ENCODE results near the gene ILK.
A peak's percentile ranks its signal among the peaks of the same experiment; 100 is the strongest.

The ILK gene

GRCh38 chr11:6609502-6610015, 6.0 kb downstream of the ILK start:
- H3K4me1 ChIP-seq (ENCODE audit: insufficient read depth, low read length, severe bottlenecking) = peaks cover 49% of the 10 kb centered on the region
- H3K9me3 ChIP-seq (ENCODE audit: low read length) = no peaks in the 10 kb centered on the region
- no peaks in the 10 kb centered on the region for H4K20me1 ChIP-seq (ENCODE audit: insufficient read depth, low read length)
- no peaks in the 10 kb centered on the region for H3K9me2 ChIP-seq (ENCODE audit: low read depth, low read length)
- no peak overlapping the region for H3K4me3 ChIP-seq (ENCODE audit: low read depth, low read length, poor library complexity, severe bottlenecking)
- peaks cover 4% of the 10 kb centered on the region; the same call in 1 of the 2 replicates for H3F3A ChIP-seq (ENCODE audit: insufficient read depth, low read length)
- peaks cover 41% of the 10 kb centered on the region for H3K36me3 ChIP-seq (ENCODE audit: insufficient read depth, low read length)
- TF ChIP-seq EZH2 (IDR thresholded peaks at IDR 0.05; ENCODE audit: borderline replicate concordance, low read length) = no peak
- TF ChIP-seq, protein P1, sequence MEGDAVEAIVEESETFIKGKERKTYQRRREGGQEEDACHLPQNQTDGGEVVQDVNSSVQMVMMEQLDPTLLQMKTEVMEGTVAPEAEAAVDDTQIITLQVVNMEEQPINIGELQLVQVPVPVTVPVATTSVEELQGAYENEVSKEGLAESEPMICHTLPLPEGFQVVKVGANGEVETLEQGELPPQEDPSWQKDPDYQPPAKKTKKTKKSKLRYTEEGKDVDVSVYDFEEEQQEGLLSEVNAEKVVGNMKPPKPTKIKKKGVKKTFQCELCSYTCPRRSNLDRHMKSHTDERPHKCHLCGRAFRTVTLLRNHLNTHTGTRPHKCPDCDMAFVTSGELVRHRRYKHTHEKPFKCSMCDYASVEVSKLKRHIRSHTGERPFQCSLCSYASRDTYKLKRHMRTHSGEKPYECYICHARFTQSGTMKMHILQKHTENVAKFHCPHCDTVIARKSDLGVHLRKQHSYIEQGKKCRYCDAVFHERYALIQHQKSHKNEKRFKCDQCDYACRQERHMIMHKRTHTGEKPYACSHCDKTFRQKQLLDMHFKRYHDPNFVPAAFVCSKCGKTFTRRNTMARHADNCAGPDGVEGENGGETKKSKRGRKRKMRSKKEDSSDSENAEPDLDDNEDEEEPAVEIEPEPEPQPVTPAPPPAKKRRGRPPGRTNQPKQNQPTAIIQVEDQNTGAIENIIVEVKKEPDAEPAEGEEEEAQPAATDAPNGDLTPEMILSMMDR (IDR thresholded peaks at IDR 0.05; ENCODE audit: low read length) = no peak
- H3K9ac ChIP-seq (ENCODE audit: low read length) = no peak overlapping the region
- no peak overlapping the region for H3K27ac ChIP-seq (ENCODE audit: low read depth, low read length, poor library complexity, severe bottlenecking)
- H3K27me3 ChIP-seq (ENCODE audit: insufficient read depth, low read length) = no peaks in the 10 kb centered on the region
- H3K4me2 ChIP-seq (ENCODE audit: low read length) = no peak overlapping the region
- H2AFZ ChIP-seq (ENCODE audit: low read length) = no peak overlapping the region
- H3K79me2 ChIP-seq (ENCODE audit: insufficient read depth, low read length) = no peaks in the 10 kb centered on the region; the same call in 1 of the 2 replicates

- Histone ChIP-seq H3F3A (ENCODE audit: insufficient read depth, low read length) (peaks cover 4% of the 10 kb centered on the region; the same call in 1 of the 2 replicates), H4K20me1 (ENCODE audit: insufficient read depth, low read length) (no peaks in the 10 kb centered on the region), H3K9me3 (ENCODE audit: low read length) (no peaks in the 10 kb centered on the region), H3K27me3 (ENCODE audit: insufficient read depth, low read length) (no peaks in the 10 kb centered on the region), H3K4me3 (ENCODE audit: low read depth, low read length, poor library complexity, severe bottlenecking) (peak overlapping the region; percentile 91), H3K27ac (ENCODE audit: low read depth, low read length, poor library complexity, severe bottlenecking) (no peak overlapping the region), H3K9ac (ENCODE audit: low read length) (peak overlapping the region; percentile 89; the same call in 1 of the 2 replicates), H3K4me1 (ENCODE audit: insufficient read depth, low read length, severe bottlenecking) (peaks cover 38% of the 10 kb centered on the region), H2AFZ (ENCODE audit: low read length) (no peak overlapping the region), H3K9me2 (ENCODE audit: low read depth, low read length) (no peaks in the 10 kb centered on the region), H3K79me2 (ENCODE audit: insufficient read depth, low read length) (no peaks in the 10 kb centered on the region; the same call in 1 of the 2 replicates), H3K4me2 (ENCODE audit: low read length) (peak overlapping the region; percentile 77), H3K36me3 (ENCODE audit: insufficient read depth, low read length) (peaks cover 43% of the 10 kb centered on the region)
- no peak for TF ChIP-seq EZH2 (IDR thresholded peaks at IDR 0.05; ENCODE audit: borderline replicate concordance, low read length)
- TF ChIP-seq, protein P1 (IDR thresholded peaks at IDR 0.05; ENCODE audit: low read length) = no peak
These were observed 7.0 kb downstream of the ILK start for GRCh38 chr11:6610591-6610990.

- Histone ChIP-seq H3K79me2 (ENCODE audit: insufficient read depth, low read length) (no peaks in the 10 kb centered on the region; the same call in 1 of the 2 replicates), H2AFZ (ENCODE audit: low read length) (no peak overlapping the region), H3K4me1 (ENCODE audit: insufficient read depth, low read length, severe bottlenecking) (peaks cover 31% of the 10 kb centered on the region), H3F3A (ENCODE audit: insufficient read depth, low read length) (peaks cover 4% of the 10 kb centered on the region; the same call in 1 of the 2 replicates), H3K9ac (ENCODE audit: low read length) (peak overlapping the region; percentile 89), H3K4me2 (ENCODE audit: low read length) (peak overlapping the region; percentile 77), H3K9me2 (ENCODE audit: low read depth, low read length) (no peaks in the 10 kb centered on the region), H3K9me3 (ENCODE audit: low read length) (no peaks in the 10 kb centered on the region), H4K20me1 (ENCODE audit: insufficient read depth, low read length) (no peaks in the 10 kb centered on the region), H3K27ac (ENCODE audit: low read depth, low read length, poor library complexity, severe bottlenecking) (no peak overlapping the region), H3K27me3 (ENCODE audit: insufficient read depth, low read length) (no peaks in the 10 kb centered on the region), H3K4me3 (ENCODE audit: low read depth, low read length, poor library complexity, severe bottlenecking) (peak overlapping the region; percentile 91), H3K36me3 (ENCODE audit: insufficient read depth, low read length) (peaks cover 45% of the 10 kb centered on the region)
- TF ChIP-seq EZH2 (IDR thresholded peaks at IDR 0.05; ENCODE audit: borderline replicate concordance, low read length) = no peak
- TF ChIP-seq, protein P1 (IDR thresholded peaks at IDR 0.05; ENCODE audit: low read length) = no peak
These were observed 7.8 kb downstream of the ILK start for GRCh38 chr11:6611092-6611962.
